ENCODE data around the gene AP3S2.

The AP3S2 gene

GRCh38 chr15:89830639-89831038 is 63.2 kb downstream of the AP3S2 start:
- DNase-seq: no peak

GRCh38 chr15:89829616-89830440 is 64.0 kb downstream of the AP3S2 start:
- DNase-seq: no peak

- no peak for DNase-seq
Measured at GRCh38 chr15:89829161-89829560, 64.6 kb downstream of the AP3S2 start.

GRCh38 chr15:89828281-89829145 is 65.3 kb downstream of the AP3S2 start:
- DNase-seq: peak; percentile 74

- DNase-seq: no peak
Measured at GRCh38 chr15:89827829-89828228, 66.0 kb downstream of the AP3S2 start.

GRCh38 chr15:89826671-89827655 is 66.8 kb downstream of the AP3S2 start:
- DNase-seq: no peak

- DNase-seq: no peak
Measured at GRCh38 chr15:89825271-89825940, 68.4 kb downstream of the AP3S2 start.

- DNase-seq: no peak
Measured at GRCh38 chr15:89824607-89824867, 69.3 kb downstream of the AP3S2 start.

GRCh38 chr15:89823836-89824606 is 69.8 kb downstream of the AP3S2 start:
- no peak for DNase-seq

GRCh38 chr15:89822951-89823711 is 70.7 kb downstream of the AP3S2 start:
- DNase-seq: no peak

- DNase-seq: no peak
Measured at GRCh38 chr15:89822611-89822950, 71.2 kb downstream of the AP3S2 start.

- no peak for DNase-seq
Measured at GRCh38 chr15:89822026-89822425, 71.8 kb downstream of the AP3S2 start.

GRCh38 chr15:89820666-89821611 is 72.9 kb downstream of the AP3S2 start:
- no peak for DNase-seq

GRCh38 chr15:89818287-89818686 is 75.5 kb downstream of the AP3S2 start:
- no peak for DNase-seq

- DNase-seq: no peak
Measured at GRCh38 chr15:89817701-89818280, 76.0 kb downstream of the AP3S2 start.

- no peak for DNase-seq
Measured at GRCh38 chr15:89815769-89816168, 78.0 kb downstream of the AP3S2 start.

- DNase-seq: no peak
Measured at GRCh38 chr15:89814112-89814742, 79.6 kb downstream of the AP3S2 start.

GRCh38 chr15:89813381-89814111 is 80.2 kb downstream of the AP3S2 start:
- no peak for DNase-seq
